ENCODE data around the gene ITPA. TPM values are rescaled to one million over a fixed set of nuclear protein-coding genes. Genes with fewer than 3 reads are reported as not detected.

The ITPA gene
- total and polyA plus RNA-seq, 2 of the 4 experiments (the other 2 are of a cell fraction): 32.4 to 49.0 TPM

- ChIA-PET CTCF (interaction anchor here (0.9 kb wide), 1 partner anchor 147 kb away, joined by 3 read pairs; no protein-coding TSS in a partner anchor), POLR2A (ENCODE audit: unreplicated experiment) (no interaction called here)
Observed at GRCh38 chr20:3199976-3200755, 9.1 kb upstream of the ITPA start.

More at GRCh38 chr20:3199976-3200755, 9.1 kb upstream of the ITPA start:
- BruUV-seq (replicated peaks): no TSS peak
- H4K91ac ChIP-seq (ENCODE audit: insufficient read depth, low read depth, low read length): no peak overlapping the region
- H3K23ac ChIP-seq (ENCODE audit: low read depth, low read length): no peak overlapping the region
- H3K36me3 ChIP-seq (ENCODE audit: control insufficient read depth, insufficient read depth, low read length): peaks cover 29% of the 10 kb centered on the region
- H2BK120ac ChIP-seq (ENCODE audit: low read depth, low read length): no peak overlapping the region
- H4K20me1 ChIP-seq (ENCODE audit: insufficient read depth, low read length): no peaks in the 10 kb centered on the region
- H3K27me3 ChIP-seq (ENCODE audit: control insufficient read depth, insufficient read depth, low read length): no peaks in the 10 kb centered on the region
- H3K9ac ChIP-seq (ENCODE audit: low read depth, low read length): no peak overlapping the region
- in situ Hi-C loops (cut with MboI; ENCODE audit: low sequenced_read_pairs): no loop called here
- H2AK9ac ChIP-seq (replicated peaks; ENCODE audit: low read depth, low read length, poor library complexity): no peak overlapping the region
- no peak overlapping the region for H3K4me3 ChIP-seq (ENCODE audit: insufficient read depth, low read depth, low read length)
- no peak overlapping the region for H3K56ac ChIP-seq (ENCODE audit: extremely low read depth, insufficient read depth, low read length)
- H2BK20ac ChIP-seq (ENCODE audit: low read depth, low read length): no peak overlapping the region
- TF ChIP-seq MAFK (IDR thresholded peaks at IDR 0.05; ENCODE audit: low read depth, low read length): no peak
- no peak for TF ChIP-seq BHLHE40 (IDR thresholded peaks at IDR 0.05; ENCODE audit: low read depth, low read length)
- TF ChIP-seq NFE2L2 (IDR thresholded peaks at IDR 0.05; ENCODE audit: low read depth, low read length): no peak
- no peak for TF ChIP-seq MAZ (IDR thresholded peaks at IDR 0.05; ENCODE audit: borderline replicate concordance, low read depth, low read length)
- no peak for TF ChIP-seq USF2 (IDR thresholded peaks at IDR 0.05; ENCODE audit: low read depth, low read length)
- no peak for TF ChIP-seq RCOR1 (IDR thresholded peaks at IDR 0.05; ENCODE audit: insufficient replicate concordance, low read length)
- TF ChIP-seq ELK1 (IDR thresholded peaks at IDR 0.05; ENCODE audit: borderline replicate concordance, low read depth, low read length): no peak
- TF ChIP-seq MXI1 (IDR thresholded peaks at IDR 0.05; ENCODE audit: borderline replicate concordance, low read depth, low read length): no peak
- no peak overlapping the region for H2AK5ac ChIP-seq (ENCODE audit: low read depth, low read length)
- peaks cover 7% of the 10 kb centered on the region for H3K4me1 ChIP-seq (ENCODE audit: control insufficient read depth, insufficient read depth, low read length)
- no peak overlapping the region for H4K8ac ChIP-seq (ENCODE audit: low read depth in 2 of 2, low read length in 2 of 2)
- 0 out of 2 replicates have a peak, but pooled peaks cover 3% of the 10 kb centered on the region for H3K9me1 ChIP-seq (ENCODE audit: insufficient read depth, low read length)
- dilution Hi-C loops (cut with HindIII; ENCODE audit: low sequenced_read_pairs, unreplicated experiment): no loop called here
- H3K18ac ChIP-seq (ENCODE audit: low read depth, low read length): no peak overlapping the region
- peaks cover 19 to 27% of the 10 kb centered on the region in 2 experiments for H3K79me1 ChIP-seq (ENCODE audit: low read depth in 1 of 2, low read length in 2 of 2)
- H3K9me3 ChIP-seq (ENCODE audit: control insufficient read depth, insufficient read depth, low read length): no peaks in the 10 kb centered on the region
- H3K14ac ChIP-seq (replicated peaks; ENCODE audit: low read depth, low read length): no peak overlapping the region
- H3K4ac ChIP-seq (ENCODE audit: low read depth, low read length): no peak overlapping the region
- H3K4me2 ChIP-seq (ENCODE audit: low read depth, low read length): no peak overlapping the region
- H3K27ac ChIP-seq (ENCODE audit: insufficient read depth, low read length): no peak overlapping the region
- DNase-seq (no peak), ATAC-seq (ENCODE audit: low read depth) (no peak)
- no peak overlapping the region for H2AFZ ChIP-seq (replicated peaks; ENCODE audit: low read length, poor library complexity)
- no peak overlapping the region for H2BK5ac ChIP-seq (ENCODE audit: low read depth, low read length, poor library complexity, severe bottlenecking)
- no peak overlapping the region for H4K5ac ChIP-seq (ENCODE audit: low read depth, low read length)
- intact Hi-C loops (cut with micrococcal nuclease): no loop called here
- H2BK15ac ChIP-seq (ENCODE audit: low read depth, low read length): no peak overlapping the region
- WGBS, 2 experiments (ENCODE audit: extremely low coverage in 2 of 2, insufficient read length in 1 of 2): 100% methylated on average over 2 of the region's 27 CpGs; no CpG with 5 or more reads in 1 of the 2 experiments

All from IMR-90 (cell line).